Activated CD4-positive, CD25-positive, alpha-beta regulatory T cell treated with anti-CD3 and anti-CD28 coated beads, Interleukin-2, amount 50 U/mL, for 72 hours (primary cell): ENCODE measurements around the gene ACP7.

ENCODE experiments used
- DNase-seq: peaks from one replicate; pipeline ENCODE4 v3.0.0; 2021

The ACP7 gene

DNA sequence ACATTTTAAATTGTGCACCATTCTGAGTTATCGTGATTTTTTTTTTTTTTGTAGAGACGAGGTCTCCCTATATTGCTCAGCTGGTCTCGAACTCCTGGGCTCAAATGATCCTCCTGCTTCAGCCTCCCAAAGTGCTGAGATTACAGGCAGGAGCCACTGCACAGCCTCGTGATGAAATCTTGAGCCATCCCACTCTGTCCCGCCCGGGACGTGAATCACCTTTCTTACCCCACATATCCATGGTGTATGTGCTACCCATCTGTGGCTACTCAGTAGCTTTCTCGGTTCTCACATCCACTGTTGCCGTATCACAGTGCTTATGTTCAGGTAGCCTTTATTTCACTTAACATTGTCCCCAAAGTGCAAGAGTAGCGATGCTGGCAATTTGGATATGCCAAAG is 67.9 kb downstream of the ACP7 start:
- no peak for DNase-seq

DNA sequence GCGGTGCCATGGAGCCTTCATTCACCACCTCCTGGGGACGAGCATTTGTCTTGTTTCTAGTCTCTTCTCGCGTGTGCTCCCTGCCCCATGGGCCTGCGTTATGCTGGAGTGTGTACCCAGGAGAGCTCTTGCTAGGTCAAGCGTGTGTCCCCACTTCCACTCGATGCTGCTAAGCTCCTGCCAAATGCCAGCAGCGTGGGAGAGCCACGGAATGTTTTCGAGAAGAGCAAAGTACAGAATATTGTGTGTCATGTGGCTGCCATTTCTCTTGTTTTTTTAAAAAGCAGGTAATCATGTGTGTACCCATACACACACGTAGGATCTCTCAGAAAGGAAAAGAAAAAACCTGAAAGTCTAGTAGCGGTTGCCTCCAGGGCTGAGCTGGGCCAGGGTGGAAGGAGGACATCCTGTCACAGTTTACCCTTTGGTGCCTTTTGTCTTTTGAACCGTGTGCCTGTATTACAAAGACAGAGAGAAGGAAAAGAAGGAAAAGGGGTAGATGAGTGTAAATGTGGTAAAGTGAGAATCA is 70.0 kb downstream of the ACP7 start:
- no peak for DNase-seq

DNA sequence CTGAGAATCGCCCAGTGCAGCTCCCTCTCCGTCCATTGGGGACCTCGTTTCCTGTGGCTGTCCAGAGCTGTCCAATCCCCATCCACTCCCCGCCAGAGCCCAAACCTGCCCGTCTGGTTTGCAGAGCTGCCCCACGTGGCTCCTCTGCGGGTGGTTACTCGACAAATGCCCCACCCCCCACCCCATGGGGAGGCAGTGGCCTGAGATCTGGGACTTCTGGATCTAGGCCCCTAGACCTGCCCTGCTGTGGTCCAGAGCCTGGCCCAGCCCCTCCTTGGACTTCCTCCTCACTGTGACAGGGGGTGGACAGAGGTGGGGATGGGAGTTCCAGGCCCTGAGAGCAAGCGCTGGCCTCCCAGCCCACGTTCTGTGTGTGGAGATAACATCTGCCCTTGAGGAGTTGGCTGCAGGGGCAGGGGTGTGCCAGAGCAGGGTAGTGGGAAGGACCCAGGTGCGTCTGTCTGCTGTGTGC is 70.5 kb downstream of the ACP7 start:
- no peak for DNase-seq

DNA sequence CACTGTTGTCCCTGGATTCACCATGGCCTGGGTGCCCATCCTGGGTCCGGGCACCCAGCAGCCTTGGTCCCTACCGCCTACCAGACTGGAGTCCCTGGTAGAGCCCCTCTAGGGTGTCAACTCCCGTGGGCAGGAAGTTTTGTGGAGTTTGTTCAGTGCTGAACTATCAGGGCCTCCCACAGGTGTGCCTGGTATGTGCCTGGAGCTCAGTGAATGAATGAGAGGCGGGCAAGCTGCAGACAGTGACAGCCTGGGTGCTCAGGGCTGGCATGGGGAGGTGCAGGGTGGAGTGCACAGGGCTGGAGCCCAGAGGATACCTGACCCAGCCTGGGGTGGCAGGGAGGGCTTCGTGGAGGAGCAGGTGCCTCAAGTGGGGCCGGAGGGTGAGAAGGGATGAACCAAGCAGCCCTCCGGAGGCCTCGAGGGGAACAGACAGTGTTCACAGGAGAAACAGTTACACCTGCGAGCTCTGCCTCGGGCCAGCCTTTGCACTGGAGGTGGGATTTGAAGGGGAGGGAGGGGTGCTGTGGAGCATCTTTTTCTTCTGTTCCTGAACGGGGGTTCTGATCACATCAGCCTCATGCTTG is 71.0 kb downstream of the ACP7 start:
- no peak for DNase-seq

- DNase-seq: no peak
Measured at GRCh38 chr19:39155741-39156140, 71.6 kb downstream of the ACP7 start.

- no peak for DNase-seq
Measured at GRCh38 chr19:39156326-39157230, 72.4 kb downstream of the ACP7 start.

DNA sequence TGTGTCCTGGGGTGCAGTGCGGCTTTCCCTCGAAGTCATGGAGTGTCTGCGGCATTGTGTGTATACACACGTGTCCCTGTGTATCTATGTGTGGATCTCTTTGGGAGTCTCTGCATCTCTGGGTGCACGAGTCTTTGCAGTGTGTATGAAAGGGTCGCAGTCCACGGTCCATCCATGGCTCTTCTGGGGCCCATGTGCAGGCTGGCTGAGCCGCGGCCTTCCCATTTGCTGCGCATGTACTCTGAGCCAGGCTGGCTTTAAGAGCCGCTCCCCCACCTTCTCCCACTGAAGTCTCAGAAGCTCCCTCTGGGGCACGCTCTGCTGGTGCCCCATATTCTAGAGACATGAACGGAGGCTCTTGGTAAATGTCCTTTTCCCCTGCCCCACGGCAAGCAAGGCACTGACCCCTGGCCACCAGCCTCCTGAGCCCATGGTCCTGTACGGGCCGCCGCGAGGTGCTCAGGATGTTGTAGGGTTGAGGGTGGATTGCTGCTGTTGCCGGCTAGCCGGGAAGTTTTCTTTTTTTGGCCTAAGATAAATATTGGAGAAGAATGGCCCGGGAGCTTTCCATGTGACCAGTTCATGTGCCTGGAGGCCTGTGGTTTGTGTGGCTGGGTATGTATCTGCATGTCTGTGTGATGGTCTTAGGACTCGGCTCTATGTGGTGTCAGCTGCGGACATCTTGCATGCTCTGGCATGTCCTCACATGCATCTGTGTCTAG is 73.3 kb downstream of the ACP7 start:
- DNase-seq: no peak

DNA sequence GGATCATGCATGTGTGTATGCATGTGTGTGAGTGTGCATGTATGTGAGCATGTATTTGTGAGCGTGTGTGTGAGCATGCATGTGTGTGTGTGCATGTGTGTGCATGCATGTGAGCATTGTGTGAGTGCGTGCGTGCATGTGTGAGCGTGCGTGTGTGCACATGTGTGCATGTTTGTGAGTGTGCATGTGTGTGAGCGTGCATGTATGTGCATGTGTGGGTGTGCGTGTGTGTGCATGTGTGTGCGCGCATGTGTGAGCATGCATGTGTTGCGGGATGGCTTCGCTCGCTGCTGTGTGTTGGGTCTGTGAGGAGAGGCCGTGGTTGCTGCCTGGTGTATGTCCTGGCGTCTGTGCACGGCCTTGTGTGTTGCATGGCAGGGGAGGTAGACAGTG is 73.8 kb downstream of the ACP7 start:
- DNase-seq: no peak

DNA sequence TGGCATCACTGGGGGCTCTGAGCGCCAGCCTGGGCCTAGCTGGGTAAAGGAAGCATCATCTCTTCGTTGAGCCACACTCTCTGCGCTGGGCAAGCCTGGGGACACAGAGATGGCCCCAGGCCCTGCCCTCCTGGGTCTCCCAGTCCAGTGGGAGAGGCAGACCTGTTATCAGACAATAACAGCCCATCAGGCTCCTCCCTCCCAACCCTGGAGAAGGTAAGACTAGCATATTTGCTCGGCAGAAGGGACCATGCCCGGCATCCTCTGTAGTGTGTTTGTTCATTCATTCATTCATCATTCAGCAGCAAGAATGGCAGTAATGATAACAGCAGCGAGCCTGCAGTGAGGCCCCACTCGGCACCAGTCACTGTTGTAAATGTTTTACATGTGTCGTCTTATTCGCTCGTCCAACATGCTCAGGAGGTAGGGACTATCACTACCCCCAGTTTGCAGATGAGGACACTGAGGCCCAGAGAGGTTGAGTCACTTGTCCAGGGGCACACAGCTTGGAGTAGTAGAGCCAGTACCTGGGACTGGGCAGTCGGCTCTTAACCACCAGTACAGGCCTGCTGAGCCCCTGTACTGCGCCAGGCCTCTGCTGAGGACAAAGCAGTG is 74.6 kb downstream of the ACP7 start:
- DNase-seq: no peak

GRCh38 chr19:39160523-39160861 is 76.3 kb downstream of the ACP7 start:
- DNase-seq: no peak
